HG03280 (cell line): ENCODE measurements around the gene TMEM178A.
"Not testable (repeated sequence)": the region's sequence is repeated elsewhere in the genome, so short reads cannot be mapped to it uniquely, and the experiment has no call there.

ENCODE experiments used
- ATAC-seq: cut with Tn5 transposase; IDR thresholded peaks from one replicate; pipeline ENCODE4 v1.9.1; 2021; ENCODE audit warnings: mild to moderate bottlenecking, moderate library complexity; ENCODE audit not compliant: unreplicated experiment

Gene TMEM178A

DNA sequence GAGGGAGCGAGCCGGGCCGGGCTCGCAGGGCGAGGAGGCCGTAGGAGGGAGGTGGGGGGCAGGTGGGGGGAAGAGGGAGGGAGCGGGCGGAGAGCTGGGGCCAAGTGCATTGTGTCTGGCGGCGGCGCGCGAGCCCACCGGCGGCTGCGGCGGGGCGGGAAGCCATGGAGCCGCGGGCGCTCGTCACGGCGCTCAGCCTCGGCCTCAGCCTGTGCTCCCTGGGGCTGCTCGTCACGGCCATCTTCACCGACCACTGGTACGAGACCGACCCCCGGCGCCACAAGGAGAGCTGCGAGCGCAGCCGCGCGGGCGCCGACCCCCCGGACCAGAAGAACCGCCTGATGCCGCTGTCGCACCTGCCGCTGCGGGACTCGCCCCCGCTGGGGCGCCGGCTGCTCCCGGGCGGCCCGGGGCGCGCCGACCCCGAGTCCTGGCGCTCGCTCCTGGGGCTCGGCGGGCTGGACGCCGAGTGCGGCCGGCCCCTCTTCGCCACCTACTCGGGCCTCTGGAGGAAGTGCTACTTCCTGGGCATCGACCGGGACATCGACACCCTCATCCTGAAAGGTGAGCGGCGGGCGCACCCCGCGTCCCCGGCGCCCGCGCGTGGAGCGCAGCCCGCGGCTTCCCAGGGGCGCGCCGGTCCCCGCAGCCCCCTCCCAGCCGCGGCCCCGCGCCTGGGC, at the start of gene TMEM178A:
Gene TMEM178A, plus strand, starts transcription at position 107 of the 680 bp plus-strand sequence. Its CDS starts 58 bp downstream, at position 165.
- no peak for ATAC-seq

DNA sequence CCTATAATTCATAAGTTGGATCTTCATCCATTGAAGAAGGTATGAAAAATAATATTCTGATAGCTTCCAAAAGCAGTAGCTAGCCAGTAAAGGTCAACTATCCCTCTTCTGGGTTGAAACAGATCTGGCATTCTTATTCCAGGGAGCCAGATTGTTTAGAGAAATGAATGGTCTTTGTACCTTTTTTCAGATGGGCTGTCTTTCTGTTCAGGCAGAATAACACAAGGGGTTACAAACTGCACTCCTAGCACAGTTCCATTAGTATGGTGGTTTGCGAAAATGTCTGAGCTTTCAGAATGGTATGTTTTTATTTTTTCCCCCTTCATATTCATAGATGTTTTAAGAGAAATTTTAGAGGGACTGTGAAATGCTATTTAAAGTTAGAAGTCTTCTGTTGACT, 47.5 kb upstream of the TMEM178A start:
- ATAC-seq, result no peak

DNA sequence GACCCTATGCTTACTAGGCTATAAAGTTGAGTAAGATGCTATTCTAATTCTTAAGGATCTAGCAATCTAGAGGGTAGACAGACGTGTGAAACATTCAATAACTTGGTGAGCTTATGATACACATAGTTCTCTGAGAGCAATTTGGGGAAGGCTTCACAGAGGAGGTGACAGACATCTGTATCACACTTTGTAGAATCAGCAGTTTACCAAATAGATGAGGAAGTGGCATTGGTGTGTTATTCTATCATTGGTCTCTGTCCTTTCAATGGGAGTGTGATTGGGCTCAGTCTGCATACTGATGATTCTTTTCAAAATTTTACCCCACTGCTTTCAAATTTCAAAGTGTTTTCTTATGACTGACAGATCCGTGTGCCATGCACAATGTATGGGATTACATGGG, 47.0 kb upstream of the TMEM178A start:
- no peak for ATAC-seq

DNA sequence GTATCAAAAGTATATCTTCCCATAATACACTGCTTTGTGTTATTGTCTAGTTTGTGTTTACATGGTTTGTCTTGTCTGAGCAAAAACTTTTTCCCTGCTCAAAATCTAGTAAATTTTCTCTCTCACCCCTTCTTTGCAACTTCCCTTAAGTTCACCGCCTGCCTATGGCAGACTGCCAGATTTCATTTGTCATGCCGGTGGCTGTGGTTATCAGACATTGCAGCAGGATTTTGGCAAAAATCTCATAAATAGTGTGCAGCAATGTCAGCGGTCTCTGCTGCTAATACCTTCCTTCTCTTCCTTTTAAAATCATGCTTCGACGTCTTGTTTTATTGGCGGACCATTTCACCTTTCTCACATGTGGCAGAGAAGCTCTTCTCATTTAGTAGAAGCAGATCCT, 45.6 kb upstream of the TMEM178A start:
- ATAC-seq, result no peak

DNA sequence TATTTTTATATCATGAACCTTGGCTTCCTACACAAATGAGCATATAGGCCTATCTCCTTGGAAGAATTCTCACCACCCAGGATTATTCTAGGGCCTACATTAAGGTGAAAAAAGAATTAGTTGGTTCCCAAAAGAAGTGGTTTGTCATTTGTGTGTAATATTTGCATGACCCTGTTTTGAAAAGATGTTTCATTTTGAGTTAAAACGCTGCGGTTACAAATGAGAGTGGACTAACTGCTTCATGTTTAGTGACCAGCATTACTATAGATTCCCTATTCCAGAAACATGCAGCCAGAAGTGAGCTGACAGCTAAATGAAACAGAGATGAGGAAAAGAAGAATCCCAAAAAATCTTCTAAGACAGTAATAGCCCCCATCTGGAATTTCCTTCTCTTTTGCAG, 44.1 kb upstream of the TMEM178A start:
- ATAC-seq, result no peak

DNA sequence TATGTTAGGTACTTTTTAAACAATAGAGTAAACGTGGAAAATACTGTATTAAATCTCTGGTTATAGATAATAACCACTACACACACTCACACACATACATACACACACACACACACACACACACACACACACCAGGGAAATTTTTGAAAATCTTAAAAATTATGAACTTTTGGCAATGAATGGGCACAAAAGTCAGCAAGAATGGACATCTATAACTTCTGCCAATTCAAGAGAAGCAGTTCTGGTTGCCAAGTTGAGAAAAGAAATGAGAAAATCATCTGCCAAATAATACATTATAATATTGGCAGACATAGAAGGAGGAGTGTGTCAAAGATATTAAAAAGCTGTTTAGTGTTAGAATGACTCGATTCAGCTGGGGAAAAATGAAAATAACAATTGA, 42.9 kb upstream of the TMEM178A start:
- no peak for ATAC-seq

GRCh38 chr2:39623917-39624316, 41.8 kb upstream of the TMEM178A start:
- ATAC-seq, result no peak

DNA sequence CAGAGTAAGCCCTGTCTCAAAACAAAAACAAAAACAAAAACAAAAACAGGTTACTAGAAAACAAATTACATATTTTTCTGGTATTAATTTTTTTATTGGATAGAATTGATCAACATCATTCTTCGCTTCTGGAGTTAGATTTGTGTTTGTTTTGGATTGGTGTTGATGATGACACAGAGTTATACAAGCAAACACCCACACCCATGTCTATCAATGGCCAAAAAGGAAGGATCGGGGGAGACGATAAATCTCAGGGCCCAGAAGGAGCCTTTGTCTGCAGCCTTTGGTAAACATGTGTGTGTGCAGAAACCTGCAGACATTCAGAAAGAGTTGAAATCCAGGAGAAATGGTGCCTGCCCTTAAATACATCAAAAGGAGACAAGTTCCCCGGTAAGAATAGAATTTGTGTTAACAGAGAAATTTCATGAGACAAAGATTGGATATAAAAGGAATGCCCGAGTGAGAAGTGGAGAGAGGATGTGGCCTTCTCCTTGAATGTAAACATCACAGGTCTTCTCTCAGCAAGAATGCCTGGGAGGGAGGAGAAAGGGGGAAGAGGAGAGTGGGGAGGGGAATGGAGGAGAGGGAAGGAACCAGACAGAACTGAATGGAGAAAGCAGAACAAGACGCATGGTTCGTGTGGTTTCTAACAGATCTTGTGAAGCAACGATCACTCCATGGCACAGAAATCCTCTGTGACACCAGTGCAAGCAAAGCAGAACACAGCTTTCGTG, 40.4 kb upstream of the TMEM178A start:
- no peak for ATAC-seq

- no peak for ATAC-seq
These were observed 39.8 kb upstream of the TMEM178A start for GRCh38 chr2:39625927-39626270.

- ATAC-seq, result not testable (repeated sequence)
These were observed 37.4 kb upstream of the TMEM178A start for GRCh38 chr2:39628346-39628745.

DNA sequence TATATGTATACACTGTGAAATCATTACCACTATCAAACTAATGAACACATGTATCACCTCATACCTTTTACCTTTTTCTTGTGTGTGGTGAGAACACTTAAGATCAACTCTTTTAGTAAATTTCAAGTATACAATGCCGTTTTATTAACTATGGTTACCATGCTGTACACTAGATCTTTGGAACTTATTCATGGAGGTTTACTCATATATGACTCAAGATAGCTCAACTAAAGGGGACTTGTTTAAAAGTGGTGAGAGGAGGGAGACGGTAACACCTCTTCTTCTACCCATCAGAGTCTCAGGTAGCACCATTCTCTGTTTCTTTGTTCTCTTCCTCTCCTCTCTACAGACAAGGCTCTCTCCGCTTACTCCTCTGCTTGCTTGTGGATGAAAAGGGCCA, 36.1 kb upstream of the TMEM178A start:
- ATAC-seq, result no peak

DNA sequence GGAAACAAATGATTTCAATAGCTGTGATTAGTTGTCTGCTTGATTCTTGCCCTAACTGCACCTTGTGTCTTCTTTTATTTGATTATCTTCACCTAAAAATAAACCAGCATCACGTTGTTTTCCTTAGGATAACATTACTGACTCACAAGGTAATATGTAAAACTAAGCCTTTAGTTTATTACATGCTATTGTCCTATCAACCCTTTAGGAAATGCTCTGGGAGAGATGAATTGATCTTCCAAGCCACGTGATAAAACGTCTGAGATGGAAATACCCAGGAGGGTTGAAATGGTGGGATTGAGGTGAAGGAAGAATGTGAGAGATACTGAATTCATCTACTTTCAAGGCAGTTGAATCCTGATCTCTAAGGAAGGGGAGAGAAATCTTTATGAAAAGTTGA, 34.5 kb upstream of the TMEM178A start:
- no peak for ATAC-seq

GRCh38 chr2:39631718-39632117, 34.0 kb upstream of the TMEM178A start:
- ATAC-seq, result no peak

DNA sequence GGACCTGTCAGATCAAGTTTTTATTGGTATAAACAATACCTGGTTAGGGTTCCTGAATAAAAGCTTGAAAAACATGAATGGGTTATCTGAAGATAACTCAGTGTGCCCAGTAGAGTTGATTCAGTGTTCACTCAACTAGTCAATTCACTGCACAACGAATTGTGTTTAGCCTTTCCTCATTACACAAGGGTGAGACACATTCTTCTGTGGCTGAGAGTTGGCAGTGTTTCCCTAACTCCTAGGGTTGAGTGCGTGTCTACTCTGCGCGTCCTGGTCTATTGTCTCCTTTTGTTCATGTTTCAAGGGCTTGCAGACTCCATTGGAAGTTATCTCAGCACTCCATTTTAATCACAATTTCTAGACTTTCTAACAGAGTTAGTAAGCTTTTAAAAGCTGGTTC, 32.8 kb upstream of the TMEM178A start:
- no peak for ATAC-seq

DNA sequence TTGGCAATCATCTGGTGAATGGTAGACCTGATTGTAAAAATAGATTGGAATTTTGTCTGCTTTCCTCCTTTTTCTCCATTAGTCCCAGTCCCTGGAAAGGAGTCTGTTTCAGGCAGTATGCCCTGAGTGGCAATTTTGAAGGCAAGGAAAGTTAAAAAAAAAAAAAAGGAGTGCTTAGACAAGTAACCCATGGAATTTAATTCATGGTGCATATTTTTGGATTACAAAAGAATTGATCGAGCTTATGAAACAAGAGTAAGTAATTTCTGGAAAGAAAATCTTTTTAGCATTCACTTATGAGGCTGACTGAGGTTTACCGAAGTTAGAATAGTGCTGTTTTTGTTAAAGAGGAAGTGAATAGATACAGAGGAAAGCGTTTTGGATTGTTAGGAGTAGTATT, 29.4 kb upstream of the TMEM178A start:
- no peak for ATAC-seq

- no peak for ATAC-seq
These were observed 27.1 kb upstream of the TMEM178A start for GRCh38 chr2:39638581-39638980.

GRCh38 chr2:39640107-39640506, 25.6 kb upstream of the TMEM178A start:
- no peak for ATAC-seq

- no peak for ATAC-seq
These were observed 25.0 kb upstream of the TMEM178A start for GRCh38 chr2:39640681-39641080.

DNA sequence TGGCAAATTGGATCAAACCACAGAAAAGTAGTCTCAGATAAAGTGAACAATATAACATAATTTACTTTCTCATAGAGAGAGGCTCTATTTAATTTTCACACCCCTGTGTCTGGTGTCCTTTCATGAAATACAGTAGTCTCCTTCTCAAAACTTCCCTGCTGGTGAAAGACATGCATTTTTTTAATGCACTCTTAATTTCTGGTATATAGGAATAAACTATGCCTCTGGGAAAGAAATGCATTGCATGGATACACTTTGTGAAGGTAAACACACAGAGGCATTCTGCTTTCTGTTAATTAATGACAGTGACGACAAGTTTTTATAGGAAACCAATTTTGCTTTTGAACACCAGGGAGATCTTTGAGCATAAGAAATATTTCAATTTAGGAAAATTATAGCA, 24.1 kb upstream of the TMEM178A start:
- ATAC-seq, result no peak

- no peak for ATAC-seq
These were observed 23.5 kb upstream of the TMEM178A start for GRCh38 chr2:39642051-39642718.

DNA sequence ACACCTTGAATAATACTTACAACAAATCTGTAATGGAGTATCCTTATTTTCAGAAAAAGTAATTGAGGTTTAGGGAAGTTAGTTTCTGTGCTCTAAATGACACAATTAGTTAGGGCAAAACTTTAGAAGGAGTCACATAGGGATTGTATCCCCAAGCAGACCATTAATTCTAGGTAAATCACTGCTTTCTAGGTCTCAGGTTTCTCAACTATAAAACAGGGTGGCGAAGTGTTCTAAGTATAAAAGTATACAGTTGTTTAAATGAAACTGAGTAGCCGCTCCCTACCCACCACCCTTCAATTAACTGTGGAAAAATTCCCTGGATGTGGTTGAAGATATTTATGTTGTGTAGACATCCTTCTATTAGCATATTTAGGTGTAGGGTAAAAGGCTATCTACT, 19.9 kb upstream of the TMEM178A start:
- ATAC-seq, result no peak

DNA sequence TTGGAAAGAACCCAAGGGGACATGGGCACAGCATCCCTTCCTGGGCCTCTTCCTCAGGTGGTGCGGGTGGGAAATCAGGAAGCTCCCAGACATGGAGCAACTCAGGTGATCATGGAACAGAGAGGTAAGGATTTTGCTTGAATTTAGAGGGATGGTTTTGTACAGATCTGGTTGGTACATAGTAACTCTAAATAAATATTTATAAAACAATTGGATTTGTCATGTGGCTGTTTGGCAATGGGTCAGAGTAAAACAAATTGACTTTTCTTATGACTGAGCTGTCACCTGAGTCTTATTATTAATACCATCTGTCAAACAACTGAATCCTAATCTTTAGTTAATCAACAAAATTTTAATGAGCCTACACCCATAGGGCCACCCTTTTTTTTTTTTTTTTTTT, 19.4 kb upstream of the TMEM178A start:
- ATAC-seq, result no peak
